Epidermal melanocyte (primary cell): ENCODE data around the gene STIM1.

Source experiments
- DNase-seq: peaks from one replicate; pipeline ENCODE4 v3.0.0; 2011; ENCODE audit warnings: low spot score; ENCODE audit not compliant: insufficient read length

The STIM1 gene

DNA sequence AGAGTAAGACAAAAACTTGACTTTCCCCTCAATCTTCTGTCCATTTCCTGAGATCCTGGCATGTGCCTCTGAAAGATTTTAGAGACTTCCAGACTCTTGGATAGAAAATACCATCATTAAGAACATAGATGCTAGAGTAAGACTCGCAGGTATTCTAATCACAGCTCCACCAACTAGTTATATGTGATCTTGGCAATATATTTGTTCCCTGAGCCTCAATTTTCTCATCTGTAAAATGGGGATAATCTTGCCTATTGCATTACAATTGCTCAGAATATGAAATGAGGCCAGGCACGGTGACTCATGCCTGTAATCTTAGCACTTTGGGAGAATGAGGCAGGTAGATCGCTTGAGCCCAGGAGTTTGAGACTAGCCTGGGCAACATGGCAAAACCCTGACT is 25.4 kb upstream of the STIM1 start:
- DNase-seq = no peak

DNA sequence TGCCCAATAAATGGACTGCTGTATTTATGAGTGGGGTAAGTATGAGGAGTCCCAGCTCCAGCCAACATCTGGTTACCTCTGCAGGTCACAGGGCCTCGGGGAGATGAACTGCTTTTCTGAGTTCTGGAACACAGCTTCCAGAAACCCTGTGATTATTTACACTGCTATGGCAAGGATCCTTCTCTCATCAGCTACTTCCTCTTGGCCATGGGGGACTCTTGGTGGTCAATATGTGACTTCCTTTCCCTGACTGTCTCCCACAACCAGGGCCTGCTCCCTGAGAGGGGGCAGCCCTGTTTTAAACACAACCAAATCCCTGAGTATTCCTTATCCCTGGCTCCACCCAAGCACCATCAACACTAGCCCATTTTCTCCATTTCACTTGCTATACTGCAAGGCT is 24.7 kb upstream of the STIM1 start:
- no peak for DNase-seq

- DNase-seq = no peak
These were observed 23.9 kb upstream of the STIM1 start for GRCh38 chr11:3831378-3832239.

DNA sequence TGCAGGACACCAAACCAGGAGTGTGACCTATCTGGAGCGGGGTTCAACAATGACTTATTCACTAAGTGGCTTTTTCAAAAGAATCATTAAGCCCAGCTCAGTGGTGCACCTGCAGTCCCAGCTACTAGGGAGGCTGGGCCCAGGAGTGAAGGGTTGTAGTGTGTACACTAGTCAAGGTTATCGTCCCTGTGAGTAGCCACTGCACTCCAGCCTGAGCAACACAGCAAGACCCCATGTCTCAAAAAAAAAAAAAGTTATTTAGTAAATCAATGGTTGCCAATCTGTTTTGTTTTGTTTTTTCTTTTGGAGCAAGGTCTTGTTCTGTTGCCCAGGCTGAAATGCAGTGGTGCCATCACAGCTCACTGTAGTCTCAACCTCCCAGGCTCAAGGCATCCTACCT is 22.6 kb upstream of the STIM1 start:
- DNase-seq = no peak

- DNase-seq = no peak
These were observed 22.0 kb upstream of the STIM1 start for GRCh38 chr11:3833449-3833848.

DNA sequence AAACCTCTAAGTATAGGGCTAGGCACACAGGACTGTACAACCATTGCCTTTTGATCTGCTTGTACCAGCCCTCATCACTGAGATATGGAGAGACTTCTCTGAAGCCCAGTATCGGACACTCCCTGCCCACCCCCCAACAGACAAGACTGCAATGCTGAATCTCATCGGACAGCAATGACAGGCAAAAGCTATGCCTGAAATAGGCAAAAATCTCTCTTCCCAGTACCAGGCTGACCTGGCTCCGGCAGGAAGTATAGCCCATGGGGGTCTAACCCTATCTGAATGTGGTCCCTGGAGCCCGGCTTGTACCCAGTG is 21.2 kb upstream of the STIM1 start:
- DNase-seq = no peak

- DNase-seq = no peak
These were observed 20.6 kb upstream of the STIM1 start for GRCh38 chr11:3834664-3835461.

- DNase-seq = no peak
These were observed 19.7 kb upstream of the STIM1 start for GRCh38 chr11:3835751-3836150.

GRCh38 chr11:3836903-3837302 is 18.6 kb upstream of the STIM1 start:
- no peak for DNase-seq

GRCh38 chr11:3837793-3838192 is 17.7 kb upstream of the STIM1 start:
- DNase-seq = no peak

- no peak for DNase-seq
These were observed 17.0 kb upstream of the STIM1 start for GRCh38 chr11:3838504-3838903.

DNA sequence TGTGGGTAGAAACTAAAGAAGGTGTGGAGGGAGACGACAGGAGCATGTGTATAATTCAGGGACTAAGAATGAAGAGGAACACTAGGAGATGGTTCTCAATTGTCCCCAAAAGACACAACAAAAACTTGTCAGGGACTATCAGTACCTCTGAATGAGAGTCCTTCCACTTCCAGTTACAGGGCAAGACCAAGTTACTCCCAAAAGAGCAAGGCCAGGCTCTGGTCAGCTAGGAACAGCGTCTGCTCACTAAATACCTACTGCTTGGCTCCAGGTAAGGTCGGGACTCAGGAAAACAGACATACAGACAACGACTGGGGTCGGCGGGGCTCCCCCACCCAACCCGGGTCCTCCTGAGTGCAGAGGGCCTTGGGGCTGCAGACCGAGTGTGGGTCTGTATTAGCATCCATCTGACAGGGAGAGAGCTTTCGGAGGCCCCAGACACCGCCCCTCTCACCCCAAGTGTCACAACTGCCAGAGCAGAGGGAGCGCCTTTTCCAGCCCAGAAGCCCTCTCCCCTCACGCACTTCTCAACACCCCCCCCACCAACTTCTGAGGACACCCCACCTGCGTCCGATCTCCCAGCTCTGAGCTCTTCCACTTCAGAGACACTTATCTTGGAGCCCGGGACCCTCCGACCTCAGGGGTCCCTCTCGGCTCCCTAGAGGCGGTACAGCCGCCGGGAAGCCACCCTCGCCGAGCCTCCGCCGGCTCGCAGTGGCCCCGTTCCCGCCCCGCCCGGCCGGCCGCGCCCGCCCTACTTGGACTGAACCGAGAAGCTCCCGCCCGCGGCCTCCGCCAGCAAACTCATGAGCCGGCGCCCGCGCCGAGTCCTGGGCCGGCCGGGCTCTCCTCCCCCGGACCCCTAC is 15.2 kb upstream of the STIM1 start:
- DNase-seq = no peak

DNA sequence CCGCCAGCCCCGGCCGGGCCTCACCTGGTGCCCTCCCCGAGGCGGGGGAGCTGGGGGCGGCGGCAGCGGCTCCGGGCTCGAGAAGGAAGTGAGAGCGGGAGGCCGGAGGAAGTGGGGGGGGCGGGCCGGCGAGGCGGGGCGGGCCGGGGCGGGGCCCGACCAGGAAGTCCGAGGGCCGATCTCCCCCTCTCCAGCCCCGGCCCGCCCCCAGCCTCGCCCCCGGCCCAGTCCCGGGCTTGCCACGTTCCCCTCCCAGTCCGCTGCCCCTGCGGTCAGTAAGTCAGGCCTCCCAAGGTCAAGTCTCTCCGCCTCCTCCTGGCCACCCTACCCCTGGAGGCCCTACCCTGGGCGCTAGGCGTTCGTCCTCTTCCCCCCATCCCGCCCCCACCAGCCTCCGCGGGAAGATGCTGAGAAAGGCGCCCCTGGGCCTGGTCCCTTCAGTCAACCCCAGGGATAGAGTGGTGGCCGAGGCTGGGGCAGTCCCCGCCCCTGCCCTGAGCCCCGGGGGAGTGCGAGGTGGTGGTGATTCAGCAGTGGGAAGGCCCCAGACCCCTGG is 14.5 kb upstream of the STIM1 start, which contains the start of gene RHOG:
Gene RHOG, minus strand, starts transcription at position 90 of the 556 bp plus-strand sequence. CDS start 12,821 bp downstream, outside the sequence.
- peak; percentile 71 for DNase-seq

DNA sequence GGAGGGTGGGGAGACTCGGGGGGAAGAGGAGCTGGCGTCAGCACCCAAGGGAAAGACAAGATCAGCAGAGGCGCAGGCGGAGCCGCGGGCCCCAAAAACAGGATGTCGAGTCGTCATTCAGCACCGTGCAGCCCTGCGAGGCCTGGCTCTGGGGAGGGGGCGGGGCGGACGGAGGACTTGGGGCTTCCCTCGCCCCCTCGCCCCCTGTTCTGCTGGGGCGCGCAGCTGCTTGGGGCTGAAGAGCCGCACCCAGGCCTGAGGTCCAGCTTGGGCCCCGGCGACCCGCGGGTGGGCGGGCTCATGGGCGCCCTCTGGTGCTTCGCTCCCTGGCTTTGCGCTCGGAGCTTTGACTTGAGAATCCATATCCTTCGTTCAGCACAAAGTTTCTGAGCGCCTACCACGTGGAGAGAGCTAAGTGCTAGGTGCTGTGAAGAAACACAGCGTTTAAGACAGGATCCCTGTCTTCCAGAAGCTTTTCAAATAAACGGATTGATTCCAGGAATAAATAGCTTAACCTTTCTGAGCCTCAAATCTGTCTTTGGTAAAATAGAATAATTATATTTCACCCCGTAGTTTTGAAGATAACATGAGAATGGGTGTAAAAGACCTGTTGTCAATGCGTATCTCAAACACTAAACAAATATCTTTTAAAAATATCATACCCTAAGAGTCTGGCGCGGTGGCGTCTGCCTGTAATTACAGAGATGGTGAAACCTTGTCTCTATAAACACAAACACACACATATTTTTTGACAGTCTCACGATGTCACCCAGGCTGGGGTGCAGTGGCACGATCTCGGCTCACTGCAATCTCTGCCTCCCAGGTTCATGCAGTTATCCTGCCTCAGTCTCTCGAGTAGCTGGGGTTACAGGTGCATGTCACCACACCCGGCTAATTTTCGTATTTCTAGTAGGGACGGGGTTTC is 13.8 kb upstream of the STIM1 start:
- DNase-seq = peak; percentile 70

- DNase-seq = no peak
These were observed 12.1 kb upstream of the STIM1 start for GRCh38 chr11:3843326-3843725.

- DNase-seq = no peak
These were observed 10.2 kb upstream of the STIM1 start for GRCh38 chr11:3845246-3845645.

GRCh38 chr11:3845670-3846069 is 9.8 kb upstream of the STIM1 start:
- no peak for DNase-seq

GRCh38 chr11:3849297-3849874 is 6.1 kb upstream of the STIM1 start:
- DNase-seq = no peak

DNA sequence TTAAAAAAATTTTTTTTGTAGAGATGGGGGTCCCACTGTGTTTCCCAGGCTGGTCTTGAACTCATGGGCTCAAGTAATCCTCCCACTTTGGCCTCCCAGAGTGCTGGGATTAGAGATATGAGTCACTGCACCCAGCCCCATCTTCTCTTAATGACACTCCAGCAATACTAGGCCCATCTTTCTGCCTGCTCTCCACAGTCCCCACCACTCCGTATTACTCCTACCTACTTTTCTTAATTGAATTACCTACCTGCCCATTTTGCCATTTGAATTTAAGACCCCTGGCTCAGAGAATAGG is 2.0 kb upstream of the STIM1 start:
- no peak for DNase-seq
